NCI-H1436 treated with DMSO at 0.1 percent for 48 hours (cell line): Measurements from ENCODE around the gene VOPP1.
"Not testable (repeated sequence)": the region's sequence is repeated elsewhere in the genome, so short reads cannot be mapped to it uniquely, and the experiment has no call there.

Experiments
- DNase-seq: peaks from one replicate; lab custom pipeline; 2025; lab: John Stamatoyannopoulos, UW

VOPP1 gene, protein sequence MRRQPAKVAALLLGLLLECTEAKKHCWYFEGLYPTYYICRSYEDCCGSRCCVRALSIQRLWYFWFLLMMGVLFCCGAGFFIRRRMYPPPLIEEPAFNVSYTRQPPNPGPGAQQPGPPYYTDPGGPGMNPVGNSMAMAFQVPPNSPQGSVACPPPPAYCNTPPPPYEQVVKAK

DNA sequence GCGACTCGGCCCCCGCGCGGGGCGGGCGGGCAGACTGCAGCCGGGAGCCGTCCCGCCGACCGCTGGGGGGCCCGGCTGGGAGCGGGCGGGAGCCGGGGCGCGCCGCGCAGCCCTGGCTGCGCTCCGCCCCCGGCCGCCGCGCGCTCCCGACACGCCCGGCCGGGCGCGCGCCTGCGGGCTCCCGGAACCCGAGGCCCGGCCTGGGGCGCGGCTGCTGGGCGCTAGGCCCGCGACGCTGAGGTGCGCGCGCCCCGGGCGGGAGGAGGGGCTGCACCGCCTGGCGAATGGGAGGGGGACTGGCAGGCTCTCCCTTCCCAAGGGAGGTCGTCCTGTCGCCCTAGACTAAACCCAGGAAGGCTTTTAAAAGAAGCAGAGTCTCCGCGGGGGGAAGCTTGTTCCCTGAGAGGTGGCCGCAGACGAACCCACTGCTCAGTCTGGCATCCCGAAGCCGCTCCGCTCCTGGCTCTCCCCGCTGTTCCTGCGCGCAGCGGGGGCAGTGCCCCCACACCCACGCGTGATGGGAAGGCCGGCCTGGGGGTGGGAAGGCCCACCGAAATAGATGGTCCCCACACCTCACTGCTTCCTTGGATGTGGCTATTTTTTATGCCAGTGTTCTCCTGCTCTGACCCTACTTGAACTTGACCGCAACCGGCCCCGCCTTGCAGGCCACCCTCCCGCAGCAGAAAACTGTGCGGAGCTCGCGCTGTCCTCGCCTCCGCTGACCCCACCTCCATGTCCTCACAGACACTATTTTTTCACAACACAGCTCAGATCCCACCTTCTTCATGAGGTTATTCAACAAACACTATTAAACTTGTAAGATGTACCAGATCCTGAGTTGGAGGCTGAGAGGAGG is at the start of gene VOPP1:
Gene VOPP1 (minus strand): TSS at position 125 of the 856 bp plus-strand sequence. CDS start 178 bp downstream, outside the sequence.
- DNase-seq = peak; percentile 52

DNA sequence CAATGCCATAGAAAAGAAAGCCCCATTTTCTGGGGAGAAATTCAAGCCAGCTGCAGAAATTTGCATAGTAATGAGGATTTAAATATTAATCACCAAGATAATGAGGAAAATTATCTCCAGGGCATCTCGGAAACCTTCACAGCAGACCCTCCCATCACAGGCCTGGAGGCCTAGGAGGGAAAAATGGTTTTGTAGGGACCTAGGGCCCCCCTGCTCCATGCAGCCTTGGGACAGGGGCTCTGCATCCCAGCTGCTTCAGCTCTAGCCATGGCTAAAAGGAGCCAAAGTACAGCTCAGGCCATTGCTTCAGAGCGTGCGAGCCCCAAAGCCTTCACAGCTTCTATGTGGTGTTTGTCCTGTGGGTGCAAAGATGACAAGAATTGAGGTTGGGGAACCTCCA is 46.6 kb upstream of the VOPP1 start:
- DNase-seq = no peak

DNA sequence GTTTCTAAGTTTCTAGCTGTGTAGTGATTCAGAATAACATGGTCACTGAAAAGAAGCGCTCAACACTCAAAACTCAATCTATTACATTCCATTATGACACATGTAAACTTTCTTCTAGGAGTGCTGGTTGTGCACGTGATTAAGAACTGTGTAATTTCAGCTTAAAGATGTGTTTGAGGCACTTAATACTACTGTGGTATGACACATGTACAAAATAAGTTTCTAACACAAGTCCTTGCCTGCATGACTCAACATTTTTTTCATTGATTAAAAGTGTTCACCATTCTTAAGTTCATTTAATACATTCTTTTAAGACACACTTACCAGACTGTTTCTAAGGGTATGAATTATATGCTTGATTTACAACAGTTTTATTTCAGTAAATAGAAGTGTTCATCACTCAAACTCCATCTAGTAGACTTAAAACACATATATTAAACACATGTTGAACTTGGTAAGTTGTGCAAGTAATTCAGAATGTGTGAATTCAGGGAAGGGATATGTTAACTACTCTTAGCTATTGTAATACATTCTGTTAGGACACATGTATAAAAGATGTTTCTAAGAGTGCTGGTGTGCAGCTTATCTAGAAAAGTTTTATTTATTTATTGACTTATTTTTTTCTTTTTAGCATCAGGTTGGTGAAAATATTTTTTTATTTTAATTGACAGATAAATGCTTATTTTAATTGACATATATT is 42.2 kb upstream of the VOPP1 start:
- not testable (repeated sequence) for DNase-seq

DNA sequence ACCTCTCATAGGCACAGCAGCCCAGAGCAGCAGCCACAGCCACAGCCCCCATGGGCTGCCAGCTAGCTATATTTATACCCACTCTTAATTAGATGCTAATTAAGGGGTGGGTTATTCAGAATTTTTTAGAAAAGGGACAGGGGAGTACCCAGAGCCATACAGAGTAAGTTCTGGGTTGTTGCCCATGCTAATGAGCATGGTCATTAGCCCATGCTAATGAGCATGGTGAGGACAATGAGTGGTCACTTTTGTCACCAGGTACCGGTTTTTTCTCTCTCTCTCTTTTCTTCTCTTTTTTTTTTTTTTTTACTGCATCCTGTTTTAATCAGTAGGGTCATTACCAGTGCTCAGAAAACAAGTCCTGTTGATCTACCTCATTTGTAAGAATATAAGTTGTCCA is 37.4 kb upstream of the VOPP1 start:
- not testable (repeated sequence) for DNase-seq

DNA sequence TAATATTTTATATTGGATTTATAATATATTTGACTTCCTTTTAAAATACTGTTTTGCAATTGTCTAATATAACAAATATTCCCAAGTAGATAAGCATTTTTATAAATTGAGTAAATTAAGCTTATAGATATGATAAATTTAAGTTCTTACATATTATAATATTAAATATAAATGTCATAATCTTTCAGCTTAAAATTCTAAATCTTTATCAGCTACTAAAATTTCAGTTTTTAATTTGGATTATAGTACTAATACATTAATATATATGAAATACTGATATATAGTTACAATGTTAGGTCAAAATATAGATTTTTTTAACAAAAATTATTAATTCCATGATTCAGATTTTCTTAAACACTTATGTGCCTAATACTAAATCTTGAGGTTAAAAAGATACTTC is 33.4 kb upstream of the VOPP1 start:
- DNase-seq = not testable (repeated sequence)

DNA sequence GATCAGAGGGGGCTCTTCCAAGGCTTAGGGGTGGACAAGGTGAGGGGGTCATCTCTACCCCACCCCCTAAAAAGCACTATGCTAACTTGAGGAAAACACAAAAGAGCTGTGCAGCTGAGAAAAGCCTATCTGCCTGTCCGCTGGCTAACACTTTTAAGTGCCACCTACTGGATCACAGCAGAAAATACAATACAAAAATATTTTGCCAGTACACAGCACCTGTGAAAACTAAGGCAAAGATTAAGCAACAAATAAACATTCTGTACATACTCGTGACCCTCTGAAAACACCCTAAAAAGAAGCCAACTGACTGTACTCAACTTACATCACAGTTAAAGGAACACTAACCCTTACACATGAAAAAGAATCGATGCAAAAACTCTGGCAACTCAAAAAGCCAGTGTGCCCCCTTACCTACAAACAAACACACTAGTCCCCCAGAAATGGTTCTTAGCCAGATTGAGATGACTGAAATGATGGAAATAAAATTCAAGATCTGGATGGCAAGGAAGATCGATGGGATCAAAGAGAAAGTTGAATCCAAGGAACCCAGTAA is 25.7 kb upstream of the VOPP1 start:
- DNase-seq = not testable (repeated sequence)

DNA sequence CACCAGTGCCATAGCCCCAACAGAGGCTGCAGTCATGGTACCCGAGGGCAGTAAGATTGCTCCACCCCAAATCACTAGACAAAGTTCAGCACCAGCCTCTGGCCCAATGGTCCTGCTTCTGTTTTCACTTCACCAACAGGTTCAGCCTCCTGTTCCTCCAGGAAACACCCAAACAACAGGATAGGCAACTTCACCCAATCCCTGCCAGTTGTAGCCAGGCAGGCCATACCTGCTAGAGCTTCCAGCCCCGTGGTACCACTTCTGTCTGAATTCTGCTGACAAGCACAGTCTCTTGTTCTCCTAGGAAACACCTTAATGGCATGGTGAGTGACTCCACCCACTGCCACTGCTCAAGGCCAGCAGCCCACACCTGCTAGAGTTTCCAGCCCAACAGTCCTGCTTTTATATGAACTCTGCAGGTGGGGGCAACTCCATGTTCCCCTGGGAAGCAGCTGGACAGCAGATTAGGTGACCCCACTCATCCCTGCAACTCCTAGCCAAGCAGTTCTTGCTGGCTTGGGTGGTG is 25.0 kb upstream of the VOPP1 start:
- not testable (repeated sequence) for DNase-seq

DNA sequence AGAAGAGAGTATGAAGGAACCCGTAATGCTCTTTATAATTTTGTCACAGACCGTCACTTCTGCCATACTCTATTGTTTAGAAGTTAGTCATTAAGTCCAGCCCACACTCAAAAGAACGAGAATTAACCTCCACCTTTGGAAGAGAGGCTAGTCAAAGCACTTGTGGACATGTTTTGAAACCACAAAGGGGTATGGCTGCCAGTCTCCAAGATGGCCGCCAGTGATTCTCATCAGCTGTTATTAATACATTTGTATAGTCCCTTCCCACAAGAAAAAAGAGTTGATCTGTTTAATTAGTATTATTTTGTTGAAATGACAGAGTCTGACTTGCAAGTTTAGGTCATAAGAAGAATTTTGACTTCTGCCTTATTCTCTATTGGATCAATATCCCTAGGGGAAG is 23.2 kb upstream of the VOPP1 start:
- no peak for DNase-seq

DNA sequence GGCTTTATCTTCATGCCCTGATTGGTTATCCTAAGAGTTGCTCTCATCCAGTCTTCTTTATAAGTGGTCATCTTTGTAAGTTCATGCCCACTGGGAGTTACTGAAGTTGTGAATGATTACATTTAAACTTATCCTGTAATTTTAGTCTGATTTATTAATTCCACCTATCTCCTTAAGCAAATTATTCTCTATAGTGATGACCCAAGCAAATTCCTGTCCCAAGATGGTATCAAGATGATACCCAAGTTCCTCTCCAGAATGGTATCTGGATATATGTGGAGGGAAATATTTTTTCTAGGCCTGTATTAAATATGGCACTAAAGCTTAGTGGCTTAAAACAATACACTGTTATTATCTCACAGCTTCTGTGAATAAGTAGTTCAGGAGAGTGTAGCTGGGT is 22.6 kb upstream of the VOPP1 start:
- DNase-seq = no peak

DNA sequence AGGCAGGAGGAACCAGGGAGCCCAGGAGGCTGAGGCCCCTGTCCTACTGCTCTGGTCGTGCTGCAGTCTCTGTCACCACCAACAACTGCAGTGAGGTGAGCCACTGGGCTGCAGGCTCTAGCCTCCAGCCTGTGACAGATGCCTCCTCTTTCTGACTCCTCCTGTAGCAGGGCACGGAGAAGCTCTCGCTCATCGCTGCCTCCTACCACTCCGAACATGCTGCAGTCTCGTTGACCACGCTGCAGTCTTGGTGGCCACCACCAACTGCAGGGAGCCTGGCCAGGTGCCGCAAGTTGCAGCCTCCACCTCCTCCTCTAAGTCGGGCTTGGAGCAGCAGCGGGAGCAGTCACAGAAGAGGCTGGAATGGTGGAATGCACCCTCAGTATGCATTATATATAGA is 22.1 kb upstream of the VOPP1 start:
- no peak for DNase-seq

DNA sequence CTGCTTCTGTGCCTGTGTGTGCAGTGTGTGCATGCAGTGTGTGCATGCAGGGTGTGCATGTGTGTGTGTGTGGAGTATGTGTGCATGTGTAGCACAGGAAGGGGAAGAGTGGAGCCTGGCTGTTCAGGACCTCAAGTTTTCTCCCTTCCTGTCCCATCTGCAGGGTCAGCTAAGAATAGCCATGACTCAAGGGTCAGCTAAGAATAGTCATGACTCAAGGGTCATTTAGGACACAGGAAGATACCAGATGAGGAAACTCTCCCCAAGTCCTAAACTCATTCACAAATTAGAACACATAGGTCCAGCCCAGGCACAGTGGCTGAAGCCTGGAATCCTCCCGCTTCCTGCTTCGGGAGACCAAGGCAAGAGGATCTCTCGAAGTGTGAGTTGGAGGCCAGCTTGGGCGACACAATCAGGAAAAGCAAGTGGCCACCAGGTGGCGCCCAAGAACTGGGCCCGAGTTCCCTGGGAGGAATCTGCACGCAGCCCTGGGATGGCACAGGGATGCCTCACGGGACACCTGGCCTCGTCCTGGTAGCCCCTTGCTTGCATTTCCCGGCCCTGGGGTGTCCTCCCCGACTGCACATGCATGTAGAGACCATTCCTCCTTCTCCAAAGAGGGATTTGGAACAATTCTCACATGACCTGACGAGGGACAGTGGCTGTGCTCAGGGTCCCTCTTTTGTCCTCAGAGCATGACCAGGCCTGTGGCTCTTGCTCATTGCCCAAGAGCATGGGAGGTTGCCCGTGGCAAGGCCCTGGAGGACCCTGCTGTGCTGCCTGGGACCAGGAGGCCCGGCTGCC is 21.4 kb upstream of the VOPP1 start:
- no peak for DNase-seq

DNA sequence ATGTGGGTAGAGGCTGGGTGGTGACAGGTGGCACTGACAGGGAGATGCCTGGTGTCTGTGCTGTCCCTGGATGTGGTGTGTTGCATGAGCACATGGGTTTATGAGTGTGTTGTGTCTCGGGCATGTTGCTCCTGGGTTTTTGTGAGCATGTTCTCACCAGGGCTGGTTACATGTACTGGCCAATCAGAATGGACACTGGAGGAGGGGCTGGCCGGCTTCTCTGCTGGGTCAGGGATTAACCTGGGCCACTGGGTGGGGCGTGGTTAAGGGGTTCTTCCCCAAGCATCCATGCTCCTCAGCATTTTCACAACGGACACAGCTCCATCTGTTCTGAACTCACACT is 20.8 kb upstream of the VOPP1 start:
- DNase-seq = no peak

DNA sequence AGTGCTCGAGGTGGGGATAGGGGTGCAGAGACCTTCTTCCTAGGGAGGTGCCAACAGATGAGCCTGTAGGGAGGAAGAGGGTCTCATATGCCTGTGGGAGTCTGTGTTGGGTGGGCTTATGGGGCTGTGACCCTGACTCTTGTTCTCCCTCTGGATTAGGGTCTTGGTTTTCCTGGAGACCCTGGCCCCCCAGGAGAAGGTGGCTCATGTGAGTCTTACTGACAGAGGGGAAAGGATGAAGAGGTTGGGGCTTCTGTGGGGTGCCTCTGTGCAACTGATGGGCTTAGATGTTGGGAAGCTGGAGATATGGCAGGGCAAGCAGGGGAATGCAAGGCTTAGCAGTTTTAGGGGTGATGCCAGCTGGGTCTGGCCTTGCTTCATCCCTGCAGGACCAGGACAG is 20.2 kb upstream of the VOPP1 start:
- no peak for DNase-seq

DNA sequence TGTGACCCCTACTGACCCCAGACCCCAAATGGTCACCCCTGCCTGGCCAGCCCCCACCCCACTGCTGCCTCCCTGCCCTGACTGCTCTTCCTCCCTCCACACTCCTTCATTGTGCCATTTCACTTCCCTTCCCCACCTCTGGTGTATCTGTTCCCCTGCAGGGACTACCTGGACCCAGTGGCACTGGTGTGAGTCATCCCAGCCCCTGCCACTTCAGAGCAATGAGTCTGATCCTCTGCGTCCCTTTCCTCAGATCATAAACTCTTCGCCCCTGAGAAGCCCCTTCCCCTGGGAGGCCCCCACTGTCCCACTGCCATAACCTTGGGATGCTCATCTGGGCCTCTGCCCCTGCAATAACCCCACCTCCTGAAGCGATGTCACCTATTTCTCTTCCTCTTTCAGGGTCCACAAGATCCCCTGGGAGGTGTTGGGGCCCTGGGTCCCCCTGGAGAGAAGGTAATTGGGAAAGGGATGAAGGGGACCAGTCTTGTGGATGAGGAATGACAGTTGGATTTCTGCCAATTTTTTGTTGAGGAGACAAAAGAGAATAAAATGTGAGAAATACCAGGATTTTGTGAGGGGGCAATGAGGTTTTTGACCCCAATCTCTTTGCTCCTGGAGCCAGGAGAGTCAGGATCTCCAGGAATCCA is 19.1 kb upstream of the VOPP1 start:
- DNase-seq = no peak

DNA sequence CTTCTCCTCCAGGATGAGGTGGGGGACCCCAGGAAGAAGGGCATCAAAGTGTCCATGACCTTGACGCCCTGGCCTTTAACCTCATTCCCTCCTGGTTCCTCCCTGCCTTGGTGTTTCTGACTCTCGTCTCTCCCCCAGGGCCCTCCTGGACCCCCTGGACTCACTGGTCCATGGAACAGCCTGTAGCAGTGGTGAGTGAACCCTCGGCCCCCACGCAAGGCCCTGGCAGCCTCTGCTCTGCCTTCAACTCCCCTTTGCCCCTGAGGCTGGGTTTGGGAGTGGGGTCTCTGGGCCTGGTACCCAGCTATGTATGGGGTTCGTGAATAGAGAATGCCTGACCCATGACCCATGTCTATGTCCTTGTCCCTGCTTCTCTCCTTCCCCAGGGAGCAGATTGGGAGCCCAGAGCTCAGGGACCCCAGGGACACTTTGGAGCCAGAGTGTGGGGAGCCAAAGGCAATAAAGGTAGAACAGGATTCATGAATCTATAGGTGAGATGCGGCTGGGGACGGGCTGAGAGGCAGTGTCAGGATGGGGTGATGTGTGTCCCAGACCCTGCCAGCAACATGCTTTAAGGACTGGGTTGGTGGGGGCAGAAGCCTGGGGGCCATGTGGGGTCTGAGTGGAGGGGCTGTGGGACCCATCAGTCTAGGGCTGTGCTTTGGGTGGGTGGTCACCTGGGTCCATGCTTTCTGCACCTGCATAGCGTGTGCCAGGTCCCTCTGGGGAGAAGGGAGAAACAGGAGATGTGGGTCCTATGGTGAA is 18.4 kb upstream of the VOPP1 start:
- DNase-seq = no peak

DNA sequence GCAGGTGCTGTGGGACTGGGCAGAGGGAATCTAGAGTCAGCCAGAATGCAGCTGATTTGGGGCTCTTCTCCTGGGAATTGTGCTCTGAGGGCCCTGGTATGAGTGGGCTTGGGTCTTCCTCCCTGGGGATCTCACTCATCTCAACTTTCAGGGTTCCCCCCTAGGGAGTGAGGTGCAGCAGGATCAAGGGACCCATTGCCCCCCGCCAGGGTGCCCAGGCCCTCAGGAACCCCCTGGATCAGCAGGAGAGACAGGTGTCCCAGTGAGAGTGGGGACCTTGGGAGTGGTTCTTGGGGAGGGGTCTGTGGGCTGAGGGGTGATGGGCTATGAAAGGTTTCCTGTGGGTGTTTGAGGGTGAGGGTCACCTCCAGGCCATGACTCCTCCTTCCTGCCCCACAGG is 17.6 kb upstream of the VOPP1 start:
- DNase-seq = no peak

DNA sequence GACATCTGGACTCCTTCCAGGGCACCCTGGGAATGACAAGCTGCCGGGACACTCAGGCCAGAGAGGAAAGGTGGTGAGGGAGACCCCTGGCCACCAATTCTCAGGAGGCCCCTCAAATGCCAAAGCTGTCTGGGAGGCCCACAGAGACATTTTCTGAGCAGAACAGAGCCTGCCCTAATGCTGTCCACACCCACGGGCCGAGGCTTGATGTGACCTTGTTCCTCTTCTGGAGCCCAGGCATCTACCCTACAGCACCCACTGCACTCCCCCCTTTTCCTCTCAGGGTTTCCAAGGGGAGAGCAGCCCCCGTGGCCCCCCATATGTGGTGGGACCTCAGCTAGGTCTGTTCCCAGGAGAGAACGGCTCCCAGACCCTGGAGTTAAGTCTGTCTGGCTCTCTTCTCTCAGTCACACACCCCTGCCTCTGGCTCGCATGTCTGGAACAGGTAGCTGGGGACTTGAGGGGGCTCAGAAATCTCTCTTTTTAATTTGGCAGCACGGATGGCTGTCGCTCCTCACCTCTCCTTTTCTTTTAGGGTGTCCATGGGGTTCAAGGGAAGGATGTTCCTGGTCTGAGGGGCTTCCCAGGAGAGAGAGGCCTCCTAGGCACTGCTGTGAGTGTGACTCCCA is 16.8 kb upstream of the VOPP1 start:
- DNase-seq = no peak

DNA sequence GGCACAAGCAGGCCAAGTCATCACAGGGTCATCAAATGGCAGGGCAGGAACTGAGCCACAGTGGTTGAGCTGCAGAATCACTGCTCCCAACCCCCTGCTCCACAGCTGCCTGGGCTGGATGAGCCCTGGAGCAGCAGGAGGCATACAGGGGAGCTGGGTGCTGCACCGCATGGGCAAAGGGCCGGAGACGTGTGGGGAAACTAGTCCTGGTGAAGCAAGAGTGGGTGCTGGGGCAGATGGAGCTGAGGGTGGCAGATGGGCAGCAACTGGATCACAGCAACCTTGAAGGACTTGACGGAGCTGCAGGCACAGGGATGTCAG is 16.0 kb upstream of the VOPP1 start:
- no peak for DNase-seq

DNA sequence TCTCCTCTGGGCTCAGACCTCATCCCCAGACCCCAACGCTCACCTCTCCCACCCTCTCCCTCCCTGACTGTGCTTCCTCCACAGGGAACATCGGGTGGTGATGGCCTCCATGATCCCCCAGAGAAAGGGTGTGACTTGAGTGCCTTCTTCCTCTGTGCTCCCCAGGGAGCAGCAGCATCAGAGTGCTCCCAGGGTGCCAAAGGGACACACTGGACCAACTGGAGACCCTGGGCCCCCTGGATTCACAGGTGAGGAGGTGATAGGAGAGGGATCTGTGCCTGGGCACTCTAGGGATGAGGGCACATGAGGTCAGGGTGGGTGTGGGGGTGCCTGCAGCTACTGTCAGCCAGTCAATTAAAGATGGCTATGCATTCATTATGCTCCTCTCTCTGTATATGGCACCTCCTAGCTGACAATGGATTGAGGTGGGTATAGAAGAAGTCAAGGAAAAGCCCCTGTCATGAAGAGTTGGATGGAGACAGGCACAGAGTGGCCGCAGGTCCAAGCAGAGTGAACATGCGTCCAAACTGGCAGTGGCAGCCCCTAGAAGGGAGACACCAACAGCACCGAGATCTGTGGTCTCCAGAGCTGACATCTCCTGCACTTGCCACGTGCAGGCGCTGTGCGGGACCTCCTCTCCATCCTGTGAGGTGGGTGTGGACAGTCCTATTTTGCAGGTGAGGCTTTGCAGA is 15.5 kb upstream of the VOPP1 start:
- DNase-seq = no peak

DNA sequence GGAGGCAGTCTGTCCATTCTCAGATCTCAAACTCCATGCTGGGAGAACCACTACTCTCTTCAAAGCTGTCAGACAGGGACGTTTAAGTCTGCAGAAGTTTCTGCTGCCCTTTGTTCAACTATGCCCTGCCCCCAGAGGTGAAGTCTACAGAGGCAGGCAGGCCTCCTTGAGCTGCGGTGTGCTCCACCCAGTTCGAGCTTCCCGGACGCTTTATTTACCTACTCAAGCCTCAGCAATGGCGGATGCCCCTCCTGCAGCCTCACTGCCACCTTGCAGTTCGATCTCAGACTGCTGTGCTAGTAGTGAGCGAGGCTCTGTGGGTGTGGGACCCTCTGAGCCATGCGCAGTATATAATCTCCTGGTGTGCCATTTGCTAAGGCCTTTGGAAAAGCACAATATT is 10.4 kb upstream of the VOPP1 start:
- DNase-seq = not testable (repeated sequence)
